ENCODE measurements around the gene OTUD3.

Gene OTUD3

GRCh38 chr1:19955534-19956170, 73.5 kb downstream of the OTUD3 start:
- no peak for DNase-seq

- DNase-seq: no peak
Measured at GRCh38 chr1:19957779-19958178, 75.6 kb downstream of the OTUD3 start.

GRCh38 chr1:19960591-19960990, 78.4 kb downstream of the OTUD3 start:
- no peak for DNase-seq
